ENCODE data around the gene PPP2R3C. TPM values are rescaled to one million over a fixed set of nuclear protein-coding genes. Genes with fewer than 3 reads are reported as not detected.
"Not testable (repeated sequence)": the region's sequence is repeated elsewhere in the genome, so short reads cannot be mapped to it uniquely, and the experiment has no call there.

The PPP2R3C gene
- 55.5 TPM for polyA plus RNA-seq (2012; ENCODE audit: missing spikeins)

- DNase-seq (ENCODE audit: insufficient read length), result peak; percentile 75
- peak; percentile 96 for FAIRE-seq
- 0 out of 2 replicates have a peak, but pooled peaks have one; percentile 56 for TF ChIP-seq TAF1 (IDR thresholded peaks at IDR 0.05; ENCODE audit: borderline replicate concordance, low read depth, low read length)
- peak; percentile 76 for TF ChIP-seq POLR2A (IDR thresholded peaks at IDR 0.05; ENCODE audit: low read depth, low read length)
- peak; percentile 58 for TF ChIP-seq POLR2AphosphoS5 (IDR thresholded peaks at IDR 0.05; ENCODE audit: low read depth, low read length)
Measured at GRCh38 chr14:35121887-35122695, at the start of gene PPP2R3C, which contains the start of gene PRORP. PPP2R3C (minus strand) TSS chr14:35121990; CDS start chr14:35121959, 31 bp downstream. PRORP (plus strand) TSS chr14:35122552; CDS start chr14:35123246, 694 bp downstream.

GRCh38 chr14:35167496-35167895, 45.7 kb upstream of the PPP2R3C start:
- DNase-seq (ENCODE audit: insufficient read length), result no peak
- no peak for FAIRE-seq
- TF ChIP-seq POLR2AphosphoS5 (IDR thresholded peaks at IDR 0.05; ENCODE audit: low read depth, low read length), result no peak
- TF ChIP-seq TAF1 (IDR thresholded peaks at IDR 0.05; ENCODE audit: borderline replicate concordance, low read depth, low read length), result no peak
- TF ChIP-seq POLR2A (IDR thresholded peaks at IDR 0.05; ENCODE audit: low read depth, low read length), result no peak

GRCh38 chr14:35164849-35165248, 43.1 kb upstream of the PPP2R3C start:
- no peak for DNase-seq (ENCODE audit: insufficient read length)
- no peak for TF ChIP-seq POLR2AphosphoS5 (IDR thresholded peaks at IDR 0.05; ENCODE audit: low read depth, low read length)
- no peak for TF ChIP-seq POLR2A (IDR thresholded peaks at IDR 0.05; ENCODE audit: low read depth, low read length)
- no peak for TF ChIP-seq TAF1 (IDR thresholded peaks at IDR 0.05; ENCODE audit: borderline replicate concordance, low read depth, low read length)
- no peak for FAIRE-seq

- TF ChIP-seq TAF1 (IDR thresholded peaks at IDR 0.05; ENCODE audit: borderline replicate concordance, low read depth, low read length) (no peak), POLR2AphosphoS5 (IDR thresholded peaks at IDR 0.05; ENCODE audit: low read depth, low read length) (no peak), POLR2A (IDR thresholded peaks at IDR 0.05; ENCODE audit: low read depth, low read length) (no peak)
- FAIRE-seq (no peak), DNase-seq (ENCODE audit: insufficient read length) (no peak)
Measured at GRCh38 chr14:35163384-35163783, 41.6 kb upstream of the PPP2R3C start.

GRCh38 chr14:35161231-35161630, 39.4 kb upstream of the PPP2R3C start:
- DNase-seq (ENCODE audit: insufficient read length) (no peak), FAIRE-seq (no peak)
- TF ChIP-seq POLR2A (IDR thresholded peaks at IDR 0.05; ENCODE audit: low read depth, low read length) (no peak), TAF1 (IDR thresholded peaks at IDR 0.05; ENCODE audit: borderline replicate concordance, low read depth, low read length) (no peak), POLR2AphosphoS5 (IDR thresholded peaks at IDR 0.05; ENCODE audit: low read depth, low read length) (no peak)

- TF ChIP-seq POLR2A (IDR thresholded peaks at IDR 0.05; ENCODE audit: low read depth, low read length) (no peak), TAF1 (IDR thresholded peaks at IDR 0.05; ENCODE audit: borderline replicate concordance, low read depth, low read length) (no peak), POLR2AphosphoS5 (IDR thresholded peaks at IDR 0.05; ENCODE audit: low read depth, low read length) (no peak)
- DNase-seq (ENCODE audit: insufficient read length) (no peak), FAIRE-seq (no peak)
Measured at GRCh38 chr14:35159742-35160409, 38.1 kb upstream of the PPP2R3C start.

GRCh38 chr14:35158951-35159653, 37.3 kb upstream of the PPP2R3C start:
- no peak for DNase-seq (ENCODE audit: insufficient read length)
- FAIRE-seq, result no peak
- TF ChIP-seq POLR2AphosphoS5 (IDR thresholded peaks at IDR 0.05; ENCODE audit: low read depth, low read length) (no peak), POLR2A (IDR thresholded peaks at IDR 0.05; ENCODE audit: low read depth, low read length) (no peak), TAF1 (IDR thresholded peaks at IDR 0.05; ENCODE audit: borderline replicate concordance, low read depth, low read length) (no peak)

GRCh38 chr14:35158491-35158890, 36.7 kb upstream of the PPP2R3C start:
- DNase-seq (ENCODE audit: insufficient read length), result no peak
- TF ChIP-seq TAF1 (IDR thresholded peaks at IDR 0.05; ENCODE audit: borderline replicate concordance, low read depth, low read length), result no peak
- TF ChIP-seq POLR2A (IDR thresholded peaks at IDR 0.05; ENCODE audit: low read depth, low read length), result no peak
- no peak for TF ChIP-seq POLR2AphosphoS5 (IDR thresholded peaks at IDR 0.05; ENCODE audit: low read depth, low read length)
- FAIRE-seq, result no peak

GRCh38 chr14:35155962-35156361, 34.2 kb upstream of the PPP2R3C start:
- DNase-seq (ENCODE audit: insufficient read length) (peak; percentile 17), FAIRE-seq (peak; percentile 72)
- no peak for TF ChIP-seq POLR2AphosphoS5 (IDR thresholded peaks at IDR 0.05; ENCODE audit: low read depth, low read length)
- no peak for TF ChIP-seq POLR2A (IDR thresholded peaks at IDR 0.05; ENCODE audit: low read depth, low read length)
- TF ChIP-seq TAF1 (IDR thresholded peaks at IDR 0.05; ENCODE audit: borderline replicate concordance, low read depth, low read length), result no peak

- no peak for TF ChIP-seq TAF1 (IDR thresholded peaks at IDR 0.05; ENCODE audit: borderline replicate concordance, low read depth, low read length)
- no peak for TF ChIP-seq POLR2A (IDR thresholded peaks at IDR 0.05; ENCODE audit: low read depth, low read length)
- no peak for TF ChIP-seq POLR2AphosphoS5 (IDR thresholded peaks at IDR 0.05; ENCODE audit: low read depth, low read length)
- DNase-seq (ENCODE audit: insufficient read length), result no peak
- FAIRE-seq, result no peak
Measured at GRCh38 chr14:35154016-35154415, 32.2 kb upstream of the PPP2R3C start.

GRCh38 chr14:35152531-35152930, 30.7 kb upstream of the PPP2R3C start:
- DNase-seq (ENCODE audit: insufficient read length), result not testable (repeated sequence)

More at GRCh38 chr14:35152531-35152930, 30.7 kb upstream of the PPP2R3C start:
- not testable (repeated sequence) for FAIRE-seq

Data from GM12892 (cell line).